Adrenal gland (tissue), 12 donors: ENCODE results near the gene ATP11A. TPM values are rescaled to one million over a fixed set of nuclear protein-coding genes. Genes with fewer than 3 reads are reported as not detected.

ENCODE experiments used
- DNase-seq, 7 donors: peaks; one replicate each; pipeline ENCODE4 v3.0.0-alpha.2; 2019 to 2020
- H3K27ac ChIP-seq, 5 donors: fragments of 200-600 bp; sonication (generic) in 4 of 5; 1 replicate in 3 of 5; 2 replicates in 2 of 5; pipeline versions ENCODE4 v1.5.1 to v1.8.0; 2016 to 2020; ENCODE audit warnings: mild to moderate bottlenecking in 1 of 5
- H3K27me3 ChIP-seq: fragments of 200-600 bp; 2 replicates; pipeline ENCODE4 v1.8.0; 2021
- H3K36me3 ChIP-seq, 2 donors: fragments of 200-600 bp; replicated peaks in 1 of 2; 1 replicate in 1 of 2; 2 replicates in 1 of 2; pipeline versions ENCODE4 v1.5.1 to v1.8.0; 2018 to 2022
- H3K4me1 ChIP-seq, 2 donors: fragments of 200-600 bp; replicated peaks in 1 of 2; 1 replicate in 1 of 2; 2 replicates in 1 of 2; pipeline versions ENCODE4 v1.5.1 to v1.8.0; 2018 to 2021
- H3K4me3 ChIP-seq, 4 donors: fragments of 200-600 bp; sonication (generic) in 3 of 4; one replicate each; pipeline ENCODE4 v1.5.1; 2016 to 2018
- H3K9me3 ChIP-seq, 3 donors: fragments of 200-600 bp; sonication (generic) in 1 of 3; replicated peaks in 1 of 3; 1 replicate in 2 of 3; 2 replicates in 1 of 3; pipeline versions ENCODE4 v1.5.1 to v1.8.0; 2016 to 2021
- POLR2A ChIP-seq, 2 donors: fragments of 450-650 bp; IDR thresholded peaks; one replicate each; pipeline ENCODE4 v1.6.1; 2017; ENCODE audit warnings: antibody characterized with exemption in 2 of 2, mild to moderate bottlenecking in 2 of 2, moderate library complexity in 1 of 2
- WGBS, 4 donors: extraction: QIAGEN DNeasy Blood & Tissue Kit in 2 of 4; methylation state at CpG; one replicate each; pipeline versions ENCODE4 v1.1.5 to v1.1.7; 2013 to 2017; 5-methylcytosine and 5-hydroxymethylcytosine counted together
- intact Hi-C, 2 donors: fragments of 100-400 bp; cut with DNase I; formaldehyde crosslinking; loops; one replicate each; pipeline versions ENCODE4 v1.14.1 to v1.15.0; 2022 to 2023
- polyA plus RNA-seq, 3 donors: library from polyadenylated mRNA; stranded (reverse); fragments of 200-250 nt in 2 of 3; fragments of 350-450 nt in 1 of 3; fragmentation: Illumina TruSeq in 1 of 3; extraction: RNeasy Lipid Tissue Mini Kit (QIAGEN cat#74804) in 1 of 3; gene quantifications; one replicate each; pipeline ENCODE4 v1.2.3, GENCODE V29; 2013 to 2014
- total RNA-seq, 9 donors: library from RNA; depleted of rRNA in 4 of 9; stranded (reverse); fragments of >200 nt in 4 of 9; fragments of 120-200 nt in 1 of 9; fragmentation: NEBNext Ultra II Directional in 1 of 9; extraction: Animal tissue kit (Norgen Biotek cat#: 25700) in 1 of 9; gene quantifications; one replicate each; pipeline versions ENCODE4 v1.1.0 to v1.2.4, GENCODE V29; 2013 to 2023
- TF ChIP-seq, protein P1 (sequence below), 6 experiments: fragments of 450-650 bp in 4 of 6; fragments of 200-600 bp in 2 of 6; sonication (generic) in 1 of 6; IDR thresholded peaks; 1 replicate in 5 of 6; 2 replicates in 1 of 6; pipeline versions ENCODE4 v1.5.1 to v1.8.0; 2016 to 2021; ENCODE audit warnings: antibody characterized with exemption in 6 of 6, mild to moderate bottlenecking in 2 of 6, moderate library complexity in 1 of 6
- donor health status: healthy with polysubstance abuse.
- donor health status: Bipolar disorder and iron deficiency.
- donor health status: DM: yes; HTN: yes; CAD: no.
- donor health status: DM: no; HTN: no; CAD: no.
- donor health status: DM: no; HTN: no; CAD: no.
- donor health status: DM: yes; HTN: yes; CAD: no.

Gene ATP11A
- total and polyA plus RNA-seq, 12 donors = 6.0 to 94.1 (median 29.8) TPM

DNA sequence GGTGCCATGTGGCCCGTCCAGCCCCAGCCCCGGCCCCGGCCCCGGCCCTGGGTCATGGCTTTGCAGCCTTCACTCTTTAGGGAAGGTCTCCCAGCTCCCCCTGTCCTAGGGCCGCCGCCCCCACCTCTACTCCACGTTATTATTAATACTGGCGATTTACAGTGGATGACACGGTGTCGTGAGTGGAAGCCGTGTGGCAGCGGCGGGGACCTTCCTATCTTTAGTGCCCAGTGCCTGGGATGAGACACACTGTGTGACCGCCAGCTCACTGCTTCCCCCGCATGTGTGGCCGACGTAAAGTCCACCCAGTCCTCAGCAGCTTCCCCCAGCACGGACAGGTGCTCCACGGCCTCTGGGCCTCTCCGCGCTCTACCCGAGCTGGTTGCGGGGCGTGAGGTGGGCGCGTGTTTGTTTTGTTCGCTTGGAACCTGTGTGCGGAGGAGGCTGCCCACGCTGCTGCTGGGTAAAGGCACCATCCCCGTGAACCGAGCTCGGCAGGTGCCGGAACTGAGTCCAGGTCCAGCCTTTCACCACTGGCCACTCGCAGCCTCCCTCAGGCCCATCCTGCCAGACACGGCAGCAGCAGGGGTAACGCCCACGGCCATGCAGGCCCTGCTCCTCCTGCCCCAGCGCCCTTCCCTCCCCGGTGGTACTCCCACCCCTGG is 208.2 kb downstream of the ATP11A start:
- no peaks in the 10 kb centered on the region for H3K36me3 ChIP-seq
- intact Hi-C loops = no loop called here
- peaks cover 6 to 15% of the 10 kb centered on the region in 2 donors for H3K4me1 ChIP-seq
- WGBS, 4 donors = 89 to 93% (median 89%) methylated on average over 28 to 39 of the region's 39 CpGs
- no peaks in the 10 kb centered on the region for H3K9me3 ChIP-seq
- H3K27me3 ChIP-seq = peaks cover 16% of the 10 kb centered on the region
- peak in 1 of 7 donors; percentile 11 for DNase-seq
- no peak overlapping the region for H3K4me3 ChIP-seq
- H3K27ac ChIP-seq = no peak overlapping the region
- TF ChIP-seq POLR2A (IDR thresholded peaks at IDR 0.05) = no peak
- TF ChIP-seq, protein P1, sequence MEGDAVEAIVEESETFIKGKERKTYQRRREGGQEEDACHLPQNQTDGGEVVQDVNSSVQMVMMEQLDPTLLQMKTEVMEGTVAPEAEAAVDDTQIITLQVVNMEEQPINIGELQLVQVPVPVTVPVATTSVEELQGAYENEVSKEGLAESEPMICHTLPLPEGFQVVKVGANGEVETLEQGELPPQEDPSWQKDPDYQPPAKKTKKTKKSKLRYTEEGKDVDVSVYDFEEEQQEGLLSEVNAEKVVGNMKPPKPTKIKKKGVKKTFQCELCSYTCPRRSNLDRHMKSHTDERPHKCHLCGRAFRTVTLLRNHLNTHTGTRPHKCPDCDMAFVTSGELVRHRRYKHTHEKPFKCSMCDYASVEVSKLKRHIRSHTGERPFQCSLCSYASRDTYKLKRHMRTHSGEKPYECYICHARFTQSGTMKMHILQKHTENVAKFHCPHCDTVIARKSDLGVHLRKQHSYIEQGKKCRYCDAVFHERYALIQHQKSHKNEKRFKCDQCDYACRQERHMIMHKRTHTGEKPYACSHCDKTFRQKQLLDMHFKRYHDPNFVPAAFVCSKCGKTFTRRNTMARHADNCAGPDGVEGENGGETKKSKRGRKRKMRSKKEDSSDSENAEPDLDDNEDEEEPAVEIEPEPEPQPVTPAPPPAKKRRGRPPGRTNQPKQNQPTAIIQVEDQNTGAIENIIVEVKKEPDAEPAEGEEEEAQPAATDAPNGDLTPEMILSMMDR (IDR thresholded peaks at IDR 0.05) = no peak

- no peak overlapping the region for H3K4me3 ChIP-seq
- peak in 1 of 7 donors; percentile 14 for DNase-seq
- no peaks in the 10 kb centered on the region for H3K9me3 ChIP-seq
- H3K4me1 ChIP-seq = peaks cover 6 to 12% of the 10 kb centered on the region in 2 donors
- intact Hi-C loops = no loop called here
- H3K36me3 ChIP-seq = no peaks in the 10 kb centered on the region
- TF ChIP-seq POLR2A (IDR thresholded peaks at IDR 0.05) = no peak
- H3K27me3 ChIP-seq = peaks cover 16% of the 10 kb centered on the region
- H3K27ac ChIP-seq = no peak overlapping the region
- WGBS, 4 donors = 70 to 88% (median 85%) methylated on average over 14 to 26 of the region's 26 CpGs
These were observed 208.9 kb downstream of the ATP11A start for GRCh38 chr13:112898621-112899280.

DNA sequence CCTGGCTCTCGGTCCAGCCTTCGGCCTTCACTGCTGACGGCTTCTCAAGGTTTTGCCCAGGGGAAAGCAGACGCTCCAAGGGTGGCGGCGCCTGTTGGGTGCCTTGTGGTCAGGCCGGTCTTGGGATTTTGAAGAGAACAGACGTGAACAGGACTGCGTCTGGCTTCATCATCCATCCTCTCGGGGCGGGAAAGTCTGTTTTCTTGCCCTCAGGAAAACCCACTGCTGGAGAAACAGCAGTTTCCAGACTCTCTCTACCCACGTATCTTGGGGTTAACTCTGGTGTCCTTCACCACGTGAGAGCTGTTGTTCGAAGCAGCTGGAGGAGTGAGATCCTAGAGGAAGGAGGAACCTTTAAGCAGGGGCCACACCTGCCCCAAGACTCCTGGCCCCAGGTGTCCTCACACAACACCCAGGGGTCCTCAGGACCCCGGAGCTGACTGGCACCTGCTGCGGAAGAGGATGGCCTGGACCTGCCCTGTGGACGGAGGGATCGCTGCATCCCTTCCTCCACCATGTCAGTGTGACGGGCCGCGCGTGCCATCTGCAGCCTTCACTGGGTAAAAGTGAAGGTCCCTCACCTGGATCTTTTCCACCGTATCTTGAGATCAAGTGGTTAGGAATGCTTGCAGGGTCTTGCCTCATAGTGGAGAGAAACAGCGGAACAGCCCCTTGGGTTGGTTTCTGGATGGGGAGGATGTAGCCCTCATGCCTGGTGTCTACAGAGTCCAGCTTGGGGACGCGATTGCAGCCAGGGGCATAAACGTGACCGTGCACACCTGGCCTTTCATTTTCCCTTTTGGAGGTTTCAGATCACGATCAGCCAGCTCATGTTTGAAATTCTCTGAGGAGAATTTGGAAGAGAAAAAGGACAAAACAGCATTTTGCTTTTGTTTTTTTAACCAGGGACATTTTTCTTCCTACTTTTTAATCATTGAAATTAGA is 209.7 kb downstream of the ATP11A start:
- Histone ChIP-seq H3K36me3 (no peaks in the 10 kb centered on the region), H3K4me1 (peaks cover 1 to 8% of the 10 kb centered on the region in 2 donors), H3K27ac (no peak overlapping the region), H3K27me3 (peaks cover 13% of the 10 kb centered on the region), H3K9me3 (no peaks in the 10 kb centered on the region), H3K4me3 (no peak overlapping the region)
- TF ChIP-seq, protein P1 (IDR thresholded peaks at IDR 0.05) = no peak
- TF ChIP-seq POLR2A (IDR thresholded peaks at IDR 0.05) = no peak
- WGBS, 4 donors = 78 to 85% (median 83%) methylated on average over 25 to 29 of the region's 29 CpGs
- DNase-seq = peak in 2 of 7 donors; percentile 10 to 13
- intact Hi-C loops = no loop called here

DNA sequence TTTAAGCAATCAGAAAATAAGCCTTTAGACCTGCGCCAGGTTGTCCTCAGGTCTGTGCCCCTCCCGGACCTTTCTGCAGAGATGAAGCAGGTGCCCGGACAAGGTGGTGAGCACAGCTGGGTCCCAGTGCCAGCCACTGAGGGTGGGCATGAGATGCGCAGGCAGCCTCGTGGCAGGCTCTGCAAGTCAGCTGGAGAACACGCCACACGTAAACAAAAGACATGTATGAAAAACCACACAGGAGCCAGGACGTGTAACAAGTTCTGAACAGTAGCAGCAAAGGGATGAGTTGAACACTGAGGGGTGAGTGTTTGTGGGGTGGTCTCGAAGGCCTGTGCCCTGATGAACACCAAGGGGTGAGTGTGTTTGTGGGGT is 210.4 kb downstream of the ATP11A start:
- Histone ChIP-seq H3K4me3 (no peak overlapping the region), H3K36me3 (no peaks in the 10 kb centered on the region), H3K27me3 (peaks cover 7% of the 10 kb centered on the region), H3K9me3 (no peaks in the 10 kb centered on the region), H3K27ac (no peak overlapping the region), H3K4me1 (peaks cover 0 to 2% of the 10 kb centered on the region in 2 donors)
- WGBS, 4 donors = 80 to 90% (median 84%) methylated on average over 9 of the region's 9 CpGs
- peak in 1 of 7 donors; percentile 1 for DNase-seq
- intact Hi-C loops = no loop called here
- TF ChIP-seq POLR2A (IDR thresholded peaks at IDR 0.05) = no peak
- TF ChIP-seq, protein P1 (IDR thresholded peaks at IDR 0.05) = no peak
